ENCODE results near the gene NUDT12.

DNA sequence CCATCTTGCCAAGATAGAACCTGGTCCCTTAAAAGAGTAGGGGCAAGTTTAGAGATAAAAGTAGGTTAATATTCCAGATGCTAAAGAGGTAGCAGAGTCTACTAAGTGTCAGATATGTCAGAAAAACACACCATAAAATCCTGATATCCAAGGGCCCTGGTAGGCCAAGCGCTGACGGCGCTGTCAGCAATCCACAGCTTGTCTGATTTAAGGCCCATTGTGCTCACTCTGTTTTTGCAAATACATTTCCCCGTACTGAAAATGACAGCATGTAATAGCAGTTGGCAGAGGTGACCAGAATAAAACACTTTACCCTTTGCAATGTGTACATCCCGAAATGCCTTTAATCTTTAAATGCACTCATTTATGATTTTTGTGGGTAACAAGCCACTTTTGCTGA, 9.9 kb upstream of the NUDT12 start:
- TF ChIP-seq, protein P1, sequence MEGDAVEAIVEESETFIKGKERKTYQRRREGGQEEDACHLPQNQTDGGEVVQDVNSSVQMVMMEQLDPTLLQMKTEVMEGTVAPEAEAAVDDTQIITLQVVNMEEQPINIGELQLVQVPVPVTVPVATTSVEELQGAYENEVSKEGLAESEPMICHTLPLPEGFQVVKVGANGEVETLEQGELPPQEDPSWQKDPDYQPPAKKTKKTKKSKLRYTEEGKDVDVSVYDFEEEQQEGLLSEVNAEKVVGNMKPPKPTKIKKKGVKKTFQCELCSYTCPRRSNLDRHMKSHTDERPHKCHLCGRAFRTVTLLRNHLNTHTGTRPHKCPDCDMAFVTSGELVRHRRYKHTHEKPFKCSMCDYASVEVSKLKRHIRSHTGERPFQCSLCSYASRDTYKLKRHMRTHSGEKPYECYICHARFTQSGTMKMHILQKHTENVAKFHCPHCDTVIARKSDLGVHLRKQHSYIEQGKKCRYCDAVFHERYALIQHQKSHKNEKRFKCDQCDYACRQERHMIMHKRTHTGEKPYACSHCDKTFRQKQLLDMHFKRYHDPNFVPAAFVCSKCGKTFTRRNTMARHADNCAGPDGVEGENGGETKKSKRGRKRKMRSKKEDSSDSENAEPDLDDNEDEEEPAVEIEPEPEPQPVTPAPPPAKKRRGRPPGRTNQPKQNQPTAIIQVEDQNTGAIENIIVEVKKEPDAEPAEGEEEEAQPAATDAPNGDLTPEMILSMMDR (conservative IDR thresholded peaks at IDR 0.05) = no peak
- no peak for TF ChIP-seq EZH2 (IDR thresholded peaks at IDR 0.05; ENCODE audit: low read depth)
